OCI-LY3 (cell line): ENCODE measurements around the gene LHB.
"Not testable (repeated sequence)": the region's sequence is repeated elsewhere in the genome, so short reads cannot be mapped to it uniquely, and the experiment has no call there.

Experiments
- H2AFZ ChIP-seq: fragments of 200-600, 300-600 bp; shearing (Covaris generic); 2 replicates; pipeline ENCODE4 v1.6.0; 2014; ENCODE audit warnings: antibody characterized with exemption, low read depth, low read length
- H3K27ac ChIP-seq: fragments of 200-600, 300-600 bp; sonication (generic); 2 replicates; pipeline ENCODE4 v1.5.1; 2014; ENCODE audit warnings: mild to moderate bottlenecking, low read length, moderate library complexity, mixed read lengths
- H3K27me3 ChIP-seq: fragments of 200-600, 300-600 bp; sonication (generic); 2 replicates; pipeline ENCODE4 v1.6.1; 2014; ENCODE audit warnings: low read depth, low read length, mixed read lengths
- H3K36me3 ChIP-seq: fragments of 200-600, 300-600 bp; sonication (generic); replicated peaks from 2 replicates; pipeline ENCODE3; 2014; ENCODE audit warnings: low read depth, low read length, mixed read lengths
- H3K4me1 ChIP-seq: fragments of 300-600, 200-600 bp; sonication (generic); 2 replicates; pipeline ENCODE4 v1.6.1; 2014; ENCODE audit warnings: low read length, mixed read lengths
- H3K4me2 ChIP-seq: fragments of 200-600, 300-600 bp; sonication (generic); 2 replicates; pipeline ENCODE4 v1.6.1; 2014; ENCODE audit warnings: low read length, mixed read lengths
- H3K4me3 ChIP-seq: fragments of 300-600, 200-600 bp; sonication (generic); 2 replicates; pipeline ENCODE4 v1.5.1; 2014; ENCODE audit warnings: antibody characterized with exemption, mild to moderate bottlenecking, low read length, moderate library complexity
- H3K79me2 ChIP-seq: fragments of 300-600, 200-600 bp; shearing (Covaris generic); 2 replicates; pipeline ENCODE4 v1.6.1; 2014; ENCODE audit warnings: mild to moderate bottlenecking, low read length, mixed read lengths
- H3K9ac ChIP-seq: fragments of 300-600, 200-600 bp; shearing (Covaris generic); 2 replicates; pipeline ENCODE4 v1.6.0; 2014; ENCODE audit warnings: mild to moderate bottlenecking, low read length, moderate library complexity
- H3K9me3 ChIP-seq: fragments of 200-600, 300-600 bp; shearing (Covaris generic); 2 replicates; pipeline ENCODE4 v1.6.1; 2014; ENCODE audit warnings: low read length, mixed read lengths; ENCODE audit not compliant: insufficient read depth
- H4K20me1 ChIP-seq: fragments of 200-600, 300-600 bp; sonication (generic); 2 replicates; pipeline ENCODE4 v1.6.1; 2016; ENCODE audit warnings: low read length, mixed read lengths; ENCODE audit not compliant: insufficient read depth
- CTCF ChIP-seq: fragments of 200-600, 300-600 bp; sonication (generic); IDR thresholded peaks from 2 replicates; pipeline ENCODE4 v1.5.1; 2014; ENCODE audit warnings: antibody characterized with exemption, low read length, low read depth
- EZH2phosphoT487 ChIP-seq: fragments of 200-600 bp; shearing (Covaris generic); IDR thresholded peaks from 2 replicates; pipeline ENCODE4 v1.6.1; 2018; ENCODE audit warnings: antibody characterized with exemption, mixed run types, low read depth

LHB gene

DNA sequence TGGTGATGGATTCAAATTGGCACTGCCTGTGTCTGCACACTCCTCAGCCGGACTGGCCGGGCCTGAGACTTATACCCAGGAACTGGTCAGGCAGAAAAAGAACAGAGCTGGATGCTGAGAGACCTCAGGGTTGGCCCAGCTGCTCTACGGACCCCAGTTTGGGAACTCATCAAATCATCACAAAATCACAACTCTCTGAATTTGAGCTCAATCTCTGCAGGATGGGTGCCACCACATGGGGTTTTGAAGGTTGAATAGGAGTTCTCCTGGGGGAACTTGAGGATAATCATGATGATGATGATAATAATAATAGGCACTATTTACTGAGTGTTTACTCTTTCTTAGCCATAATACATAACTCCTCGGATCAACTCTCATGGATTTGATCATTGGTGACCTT lies 25.8 kb upstream of the LHB start:
- H3K9me3 ChIP-seq, H3K27me3 ChIP-seq, H3K4me3 ChIP-seq, H3K4me1 ChIP-seq, H3K4me2 ChIP-seq, H3K27ac ChIP-seq, H2AFZ ChIP-seq, H3K79me2 ChIP-seq, H3K9ac ChIP-seq, H3K36me3 ChIP-seq, H4K20me1 ChIP-seq: not testable (repeated sequence)

- no peaks in the 10 kb centered on the region for H3K4me1 ChIP-seq
- no peaks in the 10 kb centered on the region for H3K27me3 ChIP-seq
- no peaks in the 10 kb centered on the region for H4K20me1 ChIP-seq
- H3K9ac ChIP-seq: no peak overlapping the region
- no peak overlapping the region for H2AFZ ChIP-seq
- H3K27ac ChIP-seq: no peak overlapping the region
- H3K4me2 ChIP-seq: no peak overlapping the region
- H3K9me3 ChIP-seq: no peaks in the 10 kb centered on the region
- H3K4me3 ChIP-seq: no peak overlapping the region
- H3K79me2 ChIP-seq: no peaks in the 10 kb centered on the region
- H3K36me3 ChIP-seq: no peaks in the 10 kb centered on the region
- no peak for TF ChIP-seq CTCF
- no peak for TF ChIP-seq EZH2phosphoT487
These were observed 25.3 kb upstream of the LHB start for GRCh38 chr19:49042177-49042576.

GRCh38 chr19:49039736-49040135 lies 22.8 kb upstream of the LHB start:
- not testable (repeated sequence) for H3K4me2 ChIP-seq, H3K36me3 ChIP-seq, H3K79me2 ChIP-seq, H4K20me1 ChIP-seq, H3K9ac ChIP-seq, H3K9me3 ChIP-seq, H3K4me3 ChIP-seq, H3K27ac ChIP-seq, H2AFZ ChIP-seq, H3K4me1 ChIP-seq, H3K27me3 ChIP-seq

DNA sequence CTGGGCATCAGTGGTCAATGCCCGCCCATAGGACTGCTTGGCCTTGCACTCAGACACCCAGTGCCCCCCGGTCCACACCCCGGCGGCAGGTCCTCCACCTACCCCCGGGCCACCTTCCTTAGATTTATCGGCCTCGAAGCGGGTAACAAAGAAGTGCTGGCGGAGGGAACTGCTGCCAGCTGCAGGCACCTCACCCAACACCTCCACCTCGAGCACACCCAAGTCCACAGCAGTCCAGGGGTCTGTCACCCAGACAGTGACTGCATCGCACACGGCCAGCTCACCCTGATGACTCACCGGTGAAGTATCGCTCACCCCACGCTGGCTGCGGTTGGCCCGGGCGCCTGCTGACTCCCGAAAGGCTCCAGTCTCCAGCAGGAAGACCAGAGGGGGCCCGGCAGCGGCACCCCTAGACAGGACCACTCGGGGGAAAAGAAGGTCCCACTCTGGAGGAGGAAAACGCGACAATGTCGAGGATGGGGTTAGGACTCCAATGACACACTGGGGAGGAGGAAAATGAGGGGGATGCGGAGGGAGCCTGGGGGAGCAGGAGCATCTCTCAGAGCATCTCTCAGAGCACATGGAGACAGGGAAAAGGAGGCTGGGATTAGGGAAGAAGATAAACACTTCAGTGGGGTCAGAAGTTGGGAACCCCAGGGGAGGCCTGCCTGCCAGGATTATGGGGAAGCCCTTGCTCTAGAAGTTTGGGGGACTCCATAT lies 21.8 kb upstream of the LHB start:
- H3K4me1 ChIP-seq, H2AFZ ChIP-seq, H3K9ac ChIP-seq, H3K27me3 ChIP-seq, H3K4me3 ChIP-seq, H3K4me2 ChIP-seq, H4K20me1 ChIP-seq, H3K9me3 ChIP-seq, H3K36me3 ChIP-seq, H3K79me2 ChIP-seq, H3K27ac ChIP-seq: not testable (repeated sequence)

- H3K27ac ChIP-seq, H3K4me1 ChIP-seq: not testable (repeated sequence)
These were observed 21.2 kb upstream of the LHB start for GRCh38 chr19:49038111-49038510.

DNA sequence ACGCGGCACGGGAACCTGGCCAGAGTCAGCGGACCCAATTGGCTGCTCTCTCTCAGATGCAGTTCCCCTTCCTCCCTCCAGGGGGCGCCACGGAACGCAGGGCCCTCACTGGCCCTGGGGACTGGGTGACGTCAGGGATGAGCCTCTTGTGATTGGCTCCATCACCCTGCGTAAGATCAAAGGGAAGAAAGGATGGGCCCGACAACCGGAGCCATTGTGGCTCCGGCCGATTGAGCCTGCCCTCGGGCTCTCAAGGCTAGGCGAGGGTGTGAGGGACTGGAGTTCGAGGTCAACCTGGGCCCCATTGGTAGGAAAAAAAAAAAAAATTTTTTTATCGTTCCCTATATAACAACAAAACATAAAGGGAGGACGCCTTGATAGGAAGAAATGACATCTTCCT lies 19.9 kb upstream of the LHB start, which contains the start of gene CGB1:
Gene CGB1, minus strand, starts transcription at position 81 of the 400 bp plus-strand sequence. CDS start 184 bp downstream, outside the sequence.
- H3K4me3 ChIP-seq, H3K27ac ChIP-seq, H2AFZ ChIP-seq, H3K9ac ChIP-seq, H3K27me3 ChIP-seq, H3K79me2 ChIP-seq, H3K36me3 ChIP-seq, H3K9me3 ChIP-seq, H3K4me2 ChIP-seq, H4K20me1 ChIP-seq, H3K4me1 ChIP-seq: not testable (repeated sequence)
- TF ChIP-seq CTCF: peak; percentile 59

More at GRCh38 chr19:49038111-49038510, 21.2 kb upstream of the LHB start:
- H3K9ac ChIP-seq, H3K79me2 ChIP-seq, H3K4me3 ChIP-seq, H3K9me3 ChIP-seq, H3K4me2 ChIP-seq, H3K36me3 ChIP-seq, H4K20me1 ChIP-seq, H2AFZ ChIP-seq, H3K27me3 ChIP-seq: not testable (repeated sequence)
